ENCODE results near the gene SCAMP4.

SCAMP4 gene

DNA sequence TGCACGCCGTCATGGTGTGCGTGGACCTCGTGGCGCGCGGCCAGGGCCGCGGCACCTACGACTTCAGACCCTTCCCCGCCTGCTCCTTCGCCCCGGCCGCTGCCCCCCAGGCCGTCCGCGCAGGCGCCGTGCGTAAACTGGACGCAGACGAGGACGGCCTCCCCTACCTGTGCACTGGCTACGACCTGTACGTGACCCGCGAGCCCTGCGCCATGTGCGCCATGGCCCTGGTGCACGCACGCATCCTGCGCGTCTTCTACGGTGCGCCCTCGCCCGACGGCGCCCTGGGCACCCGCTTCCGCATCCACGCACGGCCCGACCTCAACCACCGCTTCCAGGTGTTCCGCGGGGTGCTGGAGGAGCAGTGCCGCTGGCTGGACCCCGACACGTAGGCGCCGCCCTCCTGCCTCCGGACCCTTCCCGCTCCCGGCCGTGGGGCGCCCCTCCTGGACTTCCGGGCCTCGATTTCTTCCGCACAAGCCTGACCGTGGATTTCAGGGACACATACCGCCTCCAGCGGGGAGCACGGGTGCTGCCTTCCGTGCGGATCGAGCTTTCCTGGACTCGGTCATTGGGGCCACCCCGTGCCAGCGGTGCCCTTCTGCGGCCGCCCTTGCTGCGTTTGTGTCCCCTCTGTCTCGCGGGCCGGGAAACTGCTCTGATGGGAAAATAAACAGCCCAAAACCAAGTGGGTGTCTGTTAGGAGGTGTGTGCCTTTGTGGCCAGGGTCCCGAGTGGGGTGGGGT lies 7.7 kb downstream of the SCAMP4 start:
- DNase-seq (ENCODE audit: low spot score) = no peak

DNA sequence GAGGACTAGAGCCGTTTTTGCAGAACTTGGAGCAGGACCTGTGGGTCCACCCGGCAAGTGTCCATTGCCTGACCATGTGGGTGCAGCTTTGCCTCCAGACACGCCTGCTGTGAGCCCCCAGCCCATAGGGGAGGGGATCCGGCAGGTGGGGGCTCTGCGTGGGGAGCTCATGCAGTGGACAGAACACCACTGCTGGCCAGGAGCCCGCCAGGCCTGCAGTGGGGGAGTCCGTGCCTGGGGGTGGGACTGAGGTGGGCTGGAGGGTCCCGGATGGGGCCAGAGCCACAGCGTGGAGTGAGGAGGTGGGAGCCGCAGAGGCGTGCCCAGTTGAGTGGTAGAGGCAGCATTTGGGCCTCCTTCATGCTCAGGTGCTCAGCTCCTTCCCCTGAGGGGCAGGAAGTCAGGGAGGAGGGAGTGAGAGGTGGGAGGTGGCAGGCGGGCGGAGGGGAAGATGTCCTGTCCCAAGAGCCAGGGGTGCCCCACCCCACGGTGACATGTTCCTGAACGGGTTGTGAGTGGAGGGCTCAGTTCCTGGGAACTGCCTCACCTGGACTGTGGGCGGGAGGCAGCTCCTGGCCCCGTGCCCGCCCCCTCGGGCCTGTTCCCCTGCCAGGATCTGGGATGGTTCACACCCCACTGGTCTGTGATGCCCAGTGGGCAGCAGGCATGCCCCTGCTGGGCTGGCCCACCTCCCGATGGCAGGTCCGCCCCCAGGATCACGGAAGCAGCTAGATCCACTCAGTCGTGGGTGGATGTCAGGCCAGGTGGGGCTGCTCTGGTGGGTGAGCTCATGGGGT lies 8.8 kb downstream of the SCAMP4 start:
- no peak for DNase-seq (ENCODE audit: low spot score)

DNA sequence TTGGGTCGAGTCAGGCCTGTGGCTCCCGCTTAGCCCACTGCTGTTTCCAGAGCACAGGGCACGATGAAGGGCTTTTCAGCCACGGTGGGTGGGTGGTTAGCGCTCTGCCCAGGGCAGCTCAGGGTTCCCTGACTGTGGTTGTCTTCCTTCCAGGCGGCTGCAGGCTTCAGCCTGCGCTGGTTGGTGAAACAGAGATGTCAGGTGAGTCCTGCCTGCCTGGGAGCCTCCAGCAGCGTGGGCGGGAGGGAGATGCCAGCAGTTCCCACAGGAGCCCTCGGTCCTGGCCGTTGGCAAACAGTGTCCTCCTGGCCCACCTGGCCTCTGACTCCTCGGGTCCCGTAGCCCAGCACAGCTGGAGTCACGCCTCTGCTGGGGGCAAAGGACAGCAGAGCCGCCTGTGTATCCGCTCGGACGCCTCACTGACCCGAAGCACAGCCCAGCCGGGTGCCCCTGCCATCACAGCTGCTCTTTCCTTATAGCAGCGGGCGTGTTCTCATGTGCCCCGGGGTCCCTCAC lies 9.7 kb downstream of the SCAMP4 start:
- DNase-seq (ENCODE audit: low spot score) = no peak

DNA sequence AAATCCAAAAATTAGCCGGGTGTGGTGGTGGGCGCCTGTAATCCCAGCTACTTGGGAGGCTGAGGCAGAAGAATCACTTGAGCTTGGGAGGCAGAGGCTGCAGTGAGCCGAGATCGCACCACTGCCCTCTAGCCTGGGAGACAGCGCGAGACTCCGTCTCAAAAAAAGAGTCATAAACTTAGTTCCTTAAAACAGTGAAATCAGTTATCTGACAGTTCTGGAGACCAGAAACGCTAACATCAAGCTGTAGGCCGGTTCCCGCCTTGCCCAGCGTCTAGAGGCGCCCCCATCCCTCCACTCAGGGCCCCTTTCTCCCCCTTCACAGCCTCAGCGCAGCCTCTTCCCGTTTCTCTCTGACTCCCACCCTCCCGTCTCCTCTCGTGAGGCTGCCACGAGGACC lies 11.9 kb downstream of the SCAMP4 start:
- no peak for DNase-seq (ENCODE audit: low spot score)

DNA sequence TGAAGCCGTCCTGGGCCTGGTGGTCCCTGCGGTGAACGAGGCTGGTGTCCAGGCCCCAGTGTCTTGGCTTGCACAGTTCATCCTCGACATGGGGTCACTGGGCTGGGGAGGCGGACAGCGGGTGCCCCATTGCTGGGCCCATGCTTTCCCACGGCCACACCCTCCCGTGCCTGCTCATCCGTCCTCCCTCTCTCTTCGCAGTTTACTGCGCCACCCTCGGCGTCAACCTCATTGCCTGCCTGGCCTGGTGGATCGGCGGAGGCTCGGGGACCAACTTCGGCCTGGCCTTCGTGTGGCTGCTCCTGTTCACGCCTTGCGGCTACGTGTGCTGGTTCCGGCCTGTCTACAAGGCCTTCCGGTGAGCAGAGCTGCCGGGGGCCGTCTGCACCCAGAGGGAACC lies 12.7 kb downstream of the SCAMP4 start:
- DNase-seq (ENCODE audit: low spot score) = no peak

DNA sequence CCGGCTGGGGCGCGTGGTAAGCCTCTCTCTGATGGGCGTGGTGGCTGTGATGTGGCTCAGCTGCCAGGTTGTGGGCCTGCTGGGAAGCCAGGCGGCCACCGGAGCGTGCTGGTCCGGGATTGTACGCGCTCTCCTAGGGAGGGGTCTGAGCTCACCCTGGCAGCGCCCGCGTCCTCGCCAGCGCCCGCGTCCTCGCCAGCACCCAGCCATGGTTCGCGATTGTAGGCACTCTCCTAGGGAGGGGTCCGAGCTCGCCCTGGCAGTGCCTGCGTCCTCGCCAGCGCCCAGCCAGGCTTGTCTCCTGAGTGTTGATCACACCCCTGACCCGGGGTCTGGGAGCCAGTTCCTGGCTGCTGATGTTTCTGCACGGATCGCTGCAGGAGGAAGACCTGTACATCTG lies 13.8 kb downstream of the SCAMP4 start:
- no peak for DNase-seq (ENCODE audit: low spot score)

DNA sequence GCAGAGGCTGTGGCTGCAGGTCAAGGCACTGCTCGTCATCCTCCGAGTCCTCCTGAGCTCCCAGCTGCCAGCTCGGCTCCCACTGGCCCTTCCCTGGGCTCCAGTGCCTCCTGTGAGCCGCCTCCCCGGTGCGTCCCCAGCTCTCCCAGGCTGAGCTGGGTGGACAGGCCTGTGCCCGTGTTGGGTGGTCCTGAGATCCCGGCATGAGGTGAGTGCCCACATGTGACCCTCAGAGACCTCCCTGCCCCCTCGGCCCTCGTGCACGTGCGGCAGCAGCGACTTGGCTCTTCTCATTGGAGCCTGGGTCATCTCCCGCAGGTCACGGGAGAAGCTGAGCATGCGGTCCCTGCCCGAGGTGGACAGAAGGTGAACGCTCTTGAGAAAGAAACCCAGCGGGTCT lies 15.4 kb downstream of the SCAMP4 start:
- no peak for DNase-seq (ENCODE audit: low spot score)

DNA sequence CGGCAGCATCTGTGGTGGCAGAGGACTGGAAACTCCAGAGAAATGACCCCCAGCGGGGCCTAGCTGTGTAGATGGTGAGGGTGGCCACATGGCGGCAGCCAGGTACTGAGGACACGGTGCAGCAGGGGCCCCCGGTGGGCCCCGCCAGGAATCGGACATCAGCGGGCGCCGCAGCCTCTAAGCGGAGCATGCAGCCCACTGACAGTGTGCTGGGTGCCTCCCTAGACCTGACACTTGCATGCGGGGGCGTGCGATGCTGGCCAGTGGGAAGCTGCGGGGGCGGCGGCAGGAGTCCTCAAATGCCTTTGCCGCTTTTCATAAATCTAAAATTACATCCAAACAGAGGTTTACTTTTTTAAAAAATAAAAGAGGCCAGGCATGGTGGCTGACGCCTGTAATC lies 16.1 kb downstream of the SCAMP4 start:
- DNase-seq (ENCODE audit: low spot score) = no peak

DNA sequence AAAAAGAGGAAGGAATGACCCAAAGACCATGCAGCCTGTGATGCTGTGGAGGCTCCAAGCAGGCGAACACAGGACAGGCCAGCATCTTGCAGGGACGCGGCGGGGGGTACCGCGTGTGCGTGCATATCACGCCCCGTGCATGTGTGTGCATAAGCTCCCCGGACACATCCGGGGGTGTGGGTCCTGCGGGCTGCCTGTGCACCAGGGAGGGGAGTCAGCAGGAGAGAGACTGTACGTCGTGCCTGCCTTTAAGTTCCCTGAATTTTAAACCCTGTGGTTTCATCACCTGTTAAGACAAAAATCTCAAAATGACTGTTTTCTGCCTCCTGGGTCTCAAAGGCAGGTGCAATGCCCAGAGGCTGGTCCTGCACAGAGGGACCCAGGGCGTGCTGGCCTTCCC lies 16.6 kb downstream of the SCAMP4 start:
- no peak for DNase-seq (ENCODE audit: low spot score)

DNA sequence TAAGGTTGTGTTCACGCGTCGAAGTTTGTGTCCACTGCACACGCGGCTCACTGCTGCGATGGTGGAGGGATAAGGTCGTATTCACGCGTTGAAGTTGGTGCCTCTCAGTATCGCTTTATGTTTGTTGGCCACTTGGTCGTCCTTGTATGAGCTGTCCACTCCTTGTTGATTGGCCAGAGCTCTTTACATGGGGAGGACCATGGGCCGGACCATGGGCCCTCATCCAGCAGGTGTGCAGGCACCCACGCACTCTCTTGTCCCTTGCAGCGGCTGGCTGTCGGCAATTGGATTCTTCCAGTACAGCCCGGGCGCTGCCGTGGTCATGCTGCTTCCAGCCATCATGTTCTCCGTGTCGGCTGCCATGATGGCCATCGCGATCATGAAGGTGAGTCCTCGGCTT lies 17.6 kb downstream of the SCAMP4 start:
- DNase-seq (ENCODE audit: low spot score) = no peak

DNA sequence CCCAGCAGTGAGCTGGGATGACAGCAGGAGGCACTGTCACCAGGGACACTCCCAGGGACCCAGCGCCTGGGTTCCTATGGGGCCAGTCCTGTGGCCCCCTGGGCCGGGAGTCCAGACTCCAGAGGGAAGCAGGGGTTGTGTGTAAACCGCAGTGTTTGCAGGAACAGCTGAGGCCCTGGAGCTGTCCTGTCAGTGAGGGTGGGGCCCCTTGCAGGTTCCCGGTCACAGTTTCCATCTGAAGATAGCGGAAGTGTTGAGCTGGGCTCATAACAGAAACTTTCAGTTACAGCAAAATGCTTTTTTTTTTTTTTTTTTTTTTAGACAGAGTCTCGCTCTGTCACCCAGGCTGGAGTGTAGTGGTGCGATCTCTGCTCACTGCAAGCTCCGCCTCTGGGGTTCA lies 18.1 kb downstream of the SCAMP4 start:
- DNase-seq (ENCODE audit: low spot score) = no peak

DNA sequence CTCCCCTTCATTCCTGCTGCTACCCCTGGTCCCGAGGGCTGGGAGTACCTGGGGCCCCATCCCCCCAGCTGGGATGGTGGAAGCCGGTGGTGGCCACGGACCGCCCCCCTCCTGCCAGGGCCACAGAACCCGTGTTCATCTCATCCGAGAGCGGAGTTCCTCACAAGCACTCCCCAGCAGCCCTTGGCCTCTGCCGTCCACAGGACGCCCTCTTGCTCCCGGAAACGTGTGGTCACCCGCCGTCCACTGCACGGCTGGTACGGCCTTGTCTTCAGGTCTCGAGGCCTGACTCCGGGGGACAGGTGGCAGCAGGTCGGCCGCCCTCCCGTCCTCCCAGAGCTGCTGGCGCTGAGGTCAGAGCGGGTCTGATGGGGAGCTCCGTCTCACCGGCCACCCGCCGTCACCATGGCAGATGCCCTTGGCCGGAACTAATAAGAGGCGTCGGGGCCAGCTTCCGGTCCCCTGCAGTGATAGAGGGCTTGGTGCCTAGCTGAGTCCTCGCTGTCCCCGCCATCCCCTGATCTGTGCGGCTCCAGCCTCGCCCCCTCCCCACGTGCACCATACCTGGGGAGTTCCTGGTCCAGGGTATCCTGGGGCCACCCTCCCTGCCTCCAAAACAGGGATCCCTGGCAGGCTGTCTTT lies 19.2 kb downstream of the SCAMP4 start:
- no peak for DNase-seq (ENCODE audit: low spot score)

DNA sequence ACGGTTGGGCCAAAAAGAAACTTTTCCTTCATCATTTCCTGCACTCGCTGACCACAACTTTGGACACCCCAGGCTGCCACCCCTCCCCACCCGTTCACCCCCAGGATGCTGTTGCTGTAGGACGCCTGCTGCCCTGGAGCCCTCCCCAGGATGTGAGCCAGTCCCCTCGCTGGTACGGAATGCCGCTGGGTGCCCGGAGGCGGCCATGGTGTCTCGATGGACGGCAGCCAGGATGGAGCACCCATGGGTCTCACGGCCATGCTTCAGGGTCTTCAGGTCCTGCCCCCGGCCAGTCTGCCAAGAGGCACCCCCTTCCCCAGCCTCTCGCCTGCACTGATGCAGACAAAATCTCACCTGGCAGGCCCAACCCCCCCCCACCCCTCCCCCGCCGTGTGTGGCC lies 20.3 kb downstream of the SCAMP4 start:
- no peak for DNase-seq (ENCODE audit: low spot score)

DNA sequence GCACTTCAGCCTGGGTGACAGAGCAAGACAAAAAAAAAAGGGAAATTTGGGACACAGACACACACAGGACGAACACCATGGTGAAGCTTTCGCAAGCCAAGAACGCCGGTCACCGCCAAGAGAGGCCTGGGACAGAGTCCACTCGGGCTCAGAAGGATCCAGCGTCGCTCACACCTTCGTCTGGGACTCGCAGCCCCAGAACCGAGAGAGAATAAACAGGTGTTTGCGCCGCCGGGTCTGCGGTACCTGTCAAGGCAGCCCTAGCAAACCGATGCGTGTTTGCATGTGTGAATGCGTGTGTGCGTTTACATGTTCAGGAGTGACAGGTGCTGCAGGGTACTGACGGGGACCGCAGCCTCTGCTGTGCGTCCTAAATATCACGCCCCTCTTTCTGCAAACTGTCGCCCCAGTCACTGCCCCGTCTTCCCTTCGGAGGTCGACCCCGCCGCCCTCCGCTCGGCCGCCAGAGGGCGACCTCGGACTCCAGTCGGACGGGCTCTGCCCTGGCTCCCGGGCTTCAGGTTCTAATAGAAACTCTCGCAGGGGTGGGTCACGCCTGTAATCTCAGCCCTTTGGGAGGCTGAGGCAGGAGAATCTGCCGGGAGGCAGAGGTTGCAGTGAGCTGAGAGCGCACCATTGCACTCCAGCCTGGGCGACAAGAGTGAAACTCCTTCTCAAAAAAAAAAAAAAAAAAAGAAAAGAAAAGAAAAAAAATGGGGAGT lies 24.0 kb downstream of the SCAMP4 start:
- peak; percentile 57 for DNase-seq (ENCODE audit: low spot score)

DNA sequence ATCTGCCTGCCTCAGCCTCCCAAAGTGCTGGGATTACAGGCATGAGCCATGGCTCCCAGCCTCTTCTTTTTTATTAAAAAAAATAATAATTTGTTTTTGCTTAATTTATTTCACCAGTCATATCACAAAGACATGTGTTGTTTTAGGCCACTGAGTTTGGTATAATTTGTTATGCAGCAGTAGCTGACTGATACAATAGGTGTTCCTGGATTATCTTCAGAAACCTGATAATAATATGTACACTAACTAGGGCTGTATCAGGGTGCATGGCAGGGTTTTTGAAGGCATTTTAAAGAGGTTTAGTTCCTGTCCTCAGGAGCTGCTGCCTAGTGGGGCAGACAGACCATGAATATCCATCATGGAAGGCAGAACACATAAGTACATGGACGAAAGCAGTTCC lies 26.2 kb downstream of the SCAMP4 start:
- DNase-seq (ENCODE audit: low spot score) = no peak

DNA sequence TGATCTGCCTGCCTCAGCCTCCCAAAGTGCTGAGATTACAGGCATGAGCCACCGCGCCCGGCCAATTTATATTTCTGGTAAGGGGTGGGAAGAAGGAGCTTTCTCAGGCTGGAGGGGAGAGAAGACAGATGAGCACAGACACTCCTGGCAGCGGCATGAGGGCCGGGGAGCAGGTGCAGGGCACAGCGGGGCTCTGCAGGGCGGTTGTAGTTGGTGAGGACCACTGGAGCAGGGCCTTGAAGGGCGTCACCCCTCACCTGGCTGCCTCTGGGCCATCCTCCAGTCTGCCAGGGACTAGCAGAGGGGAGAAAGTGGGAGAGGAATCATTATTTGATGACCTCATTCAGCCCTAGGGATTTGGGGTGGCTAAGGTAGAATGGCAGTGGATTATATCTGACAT lies 27.2 kb downstream of the SCAMP4 start:
- no peak for DNase-seq (ENCODE audit: low spot score)

DNA sequence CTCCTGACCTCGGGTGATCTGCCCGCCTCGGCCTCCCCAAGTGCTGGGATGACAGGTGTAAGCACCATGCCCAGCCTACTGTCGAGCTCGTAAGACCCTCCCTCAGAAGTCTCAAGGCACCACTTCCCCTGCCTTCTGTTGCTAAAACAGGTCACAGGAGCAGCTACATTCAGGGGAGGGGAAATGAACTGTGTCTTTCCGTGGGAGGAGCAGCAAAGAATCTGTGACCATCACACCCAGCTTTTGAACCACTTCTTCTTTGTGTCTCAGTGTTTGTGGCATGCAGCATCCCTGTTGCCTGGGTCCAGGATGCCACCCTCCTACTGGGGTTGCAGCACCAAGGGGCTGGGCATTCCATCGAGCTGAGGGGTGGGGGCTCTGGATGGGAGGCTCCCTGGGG lies 28.0 kb downstream of the SCAMP4 start:
- no peak for DNase-seq (ENCODE audit: low spot score)

DNA sequence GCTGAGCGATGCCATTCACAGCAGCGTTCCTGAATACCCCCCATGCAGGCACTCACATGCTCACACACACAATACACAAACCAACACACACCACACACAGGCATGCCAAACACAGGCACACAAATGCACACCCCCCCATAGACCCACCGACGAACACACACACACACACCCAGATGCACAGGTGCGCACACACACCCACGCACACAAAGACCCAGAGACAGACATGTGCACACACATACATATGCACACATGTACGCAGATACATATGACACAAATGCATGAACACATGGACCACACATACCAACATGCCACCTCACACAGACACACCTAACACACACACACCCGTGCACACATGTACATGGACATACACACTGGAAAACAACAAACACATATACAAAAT lies 28.7 kb downstream of the SCAMP4 start:
- no peak for DNase-seq (ENCODE audit: low spot score)

DNA sequence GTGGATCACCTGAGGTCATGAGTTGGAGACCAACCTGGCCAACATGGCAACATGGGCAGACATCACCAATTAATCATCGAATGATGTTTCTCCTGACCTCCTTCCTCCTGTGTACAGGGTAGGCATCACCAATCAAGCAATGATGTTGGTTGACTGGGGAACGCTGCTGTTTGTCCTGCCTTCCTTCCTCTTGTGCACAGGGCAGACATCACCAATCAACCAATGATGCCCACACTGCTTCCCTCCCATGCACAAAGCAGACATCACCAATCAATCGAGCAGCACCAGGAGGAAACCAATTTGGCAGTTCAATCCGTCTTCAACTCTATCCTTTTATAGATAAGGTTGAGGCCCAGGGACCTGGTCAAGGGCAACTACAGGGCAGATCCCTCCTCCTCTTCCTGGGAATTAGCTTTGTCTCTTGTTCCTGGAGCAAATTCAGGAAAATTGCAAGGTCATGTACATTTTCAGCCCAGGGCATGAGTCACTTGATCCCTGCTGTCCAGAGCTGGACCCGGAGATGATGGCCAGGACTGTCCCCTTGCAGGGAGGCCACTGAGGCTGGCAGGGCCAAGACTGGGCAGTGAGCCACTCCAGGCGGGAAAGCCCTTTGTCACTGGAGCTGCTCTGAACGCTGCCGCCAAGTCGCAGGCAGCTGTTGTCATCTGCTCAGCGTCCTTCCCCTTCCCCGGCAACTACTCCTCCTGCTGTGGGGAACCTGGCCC lies 30.4 kb downstream of the SCAMP4 start:
- DNase-seq (ENCODE audit: low spot score) = no peak

DNA sequence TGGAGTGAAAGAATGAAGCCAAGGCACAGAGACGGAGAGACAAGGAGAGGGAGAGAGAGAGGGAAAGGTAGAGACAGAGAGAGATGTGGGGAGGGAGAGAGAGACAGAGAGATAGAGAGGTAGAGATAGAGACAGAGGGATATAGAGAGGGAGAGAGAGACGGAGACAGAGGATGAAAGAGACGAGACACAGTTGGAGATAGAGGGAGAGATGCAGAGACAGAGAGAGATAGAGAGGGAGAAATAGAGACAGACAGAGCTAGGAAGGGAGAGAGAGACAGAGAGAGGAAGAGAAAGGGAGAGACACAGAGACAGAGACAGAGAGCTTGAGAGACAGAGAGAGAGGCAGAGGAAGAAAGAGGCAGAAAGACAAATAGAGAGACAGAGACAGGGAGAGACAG lies 31.2 kb downstream of the SCAMP4 start:
- DNase-seq (ENCODE audit: low spot score) = no peak

DNA sequence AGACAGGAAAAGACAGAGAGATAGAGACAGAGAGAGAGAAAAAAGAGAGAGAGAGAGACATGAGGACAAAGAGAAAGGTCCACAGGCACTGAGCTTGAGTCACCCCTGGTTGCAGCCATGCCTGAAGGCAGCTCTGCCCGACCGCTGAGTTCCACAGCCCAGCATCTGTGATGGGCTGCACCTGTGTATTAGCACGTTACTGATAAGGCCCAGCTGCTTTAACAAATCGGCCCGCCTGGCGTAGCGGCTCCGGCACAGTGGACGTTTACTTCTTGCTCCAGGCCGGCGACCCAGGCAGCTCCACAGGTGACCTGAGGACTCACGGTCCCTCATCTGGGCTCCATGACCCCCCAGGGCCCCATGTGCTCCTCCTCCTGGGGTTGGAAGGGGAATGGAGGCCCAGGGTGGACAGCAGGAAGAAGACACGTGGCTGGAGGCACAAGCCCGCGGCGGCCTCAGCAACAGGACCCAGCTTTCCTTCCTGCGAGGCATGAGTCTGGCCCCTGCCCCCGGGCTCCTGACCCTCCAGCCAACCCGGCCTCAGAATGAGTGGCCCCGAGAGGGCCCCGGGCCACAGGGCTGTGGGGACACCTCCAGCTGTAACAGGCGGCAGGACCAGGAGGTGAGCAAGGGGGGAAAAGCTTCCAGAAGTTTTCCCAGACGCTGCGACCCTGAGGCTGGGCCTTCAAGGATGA lies 31.9 kb downstream of the SCAMP4 start:
- no peak for DNase-seq (ENCODE audit: low spot score)

All from SW480 (cell line).